T-helper 1 cell (primary cell): Measurements from ENCODE around the gene USP30.

Experiments
- DNase-seq, 5 donors: peaks; one replicate each; pipeline ENCODE4 v3.0.0-alpha.2; 2012 to 2020

The USP30 gene

DNA sequence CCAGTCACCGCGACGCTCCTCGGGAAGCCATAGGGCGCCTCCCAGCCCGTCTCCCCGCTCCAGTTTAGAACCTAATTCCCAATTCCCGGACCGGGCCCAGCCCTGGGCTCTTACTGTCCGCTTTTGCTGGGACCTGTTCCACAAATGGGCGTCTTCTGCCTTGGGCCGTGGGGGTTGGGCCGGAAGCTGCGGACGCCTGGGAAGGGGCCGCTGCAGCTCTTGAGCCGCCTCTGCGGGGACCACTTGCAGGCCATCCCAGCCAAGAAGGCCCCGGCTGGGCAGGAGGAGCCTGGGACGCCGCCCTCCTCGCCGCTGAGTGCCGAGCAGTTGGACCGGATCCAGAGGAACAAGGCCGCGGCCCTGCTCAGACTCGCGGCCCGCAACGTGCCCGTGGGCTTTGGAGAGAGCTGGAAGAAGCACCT lies 45.8 kb downstream of the USP30 start:
- DNase-seq: peak in 2 of 5 donors; percentile 31 to 36

GRCh38 chr12:109098651-109099050 lies 46.3 kb downstream of the USP30 start:
- no peak for DNase-seq

GRCh38 chr12:109099431-109100020 lies 47.1 kb downstream of the USP30 start:
- DNase-seq: peak in 1 of 5 donors; percentile 8

GRCh38 chr12:109100741-109101140 lies 48.4 kb downstream of the USP30 start:
- no peak for DNase-seq

- DNase-seq: no peak
Measured at GRCh38 chr12:109102491-109102890, 50.1 kb downstream of the USP30 start.

DNA sequence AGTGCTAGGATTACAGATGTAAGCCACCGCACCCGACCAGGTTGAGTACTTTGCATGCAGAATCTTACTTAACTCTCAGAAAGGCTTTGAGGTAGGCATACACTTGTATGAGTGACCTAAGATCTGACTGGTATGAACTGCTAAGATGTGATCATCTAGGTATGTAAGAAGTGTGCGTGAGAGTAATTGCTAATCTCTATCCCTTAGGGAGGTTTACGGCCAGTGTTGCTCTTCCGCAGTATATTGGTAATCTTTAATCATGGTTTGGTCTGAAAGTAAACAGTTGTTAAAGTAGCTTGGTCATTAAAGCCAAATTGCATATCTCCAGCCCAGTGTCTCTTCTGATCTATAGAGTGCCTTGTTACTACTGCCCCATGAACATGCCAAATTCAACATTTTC lies 52.8 kb downstream of the USP30 start:
- DNase-seq: no peak

GRCh38 chr12:109109746-109110350 lies 57.5 kb downstream of the USP30 start:
- DNase-seq: no peak

- DNase-seq: peak in 4 of 5 donors; percentile 25 to 56 (median 33)
Measured at GRCh38 chr12:109110988-109111495, 58.7 kb downstream of the USP30 start.

DNA sequence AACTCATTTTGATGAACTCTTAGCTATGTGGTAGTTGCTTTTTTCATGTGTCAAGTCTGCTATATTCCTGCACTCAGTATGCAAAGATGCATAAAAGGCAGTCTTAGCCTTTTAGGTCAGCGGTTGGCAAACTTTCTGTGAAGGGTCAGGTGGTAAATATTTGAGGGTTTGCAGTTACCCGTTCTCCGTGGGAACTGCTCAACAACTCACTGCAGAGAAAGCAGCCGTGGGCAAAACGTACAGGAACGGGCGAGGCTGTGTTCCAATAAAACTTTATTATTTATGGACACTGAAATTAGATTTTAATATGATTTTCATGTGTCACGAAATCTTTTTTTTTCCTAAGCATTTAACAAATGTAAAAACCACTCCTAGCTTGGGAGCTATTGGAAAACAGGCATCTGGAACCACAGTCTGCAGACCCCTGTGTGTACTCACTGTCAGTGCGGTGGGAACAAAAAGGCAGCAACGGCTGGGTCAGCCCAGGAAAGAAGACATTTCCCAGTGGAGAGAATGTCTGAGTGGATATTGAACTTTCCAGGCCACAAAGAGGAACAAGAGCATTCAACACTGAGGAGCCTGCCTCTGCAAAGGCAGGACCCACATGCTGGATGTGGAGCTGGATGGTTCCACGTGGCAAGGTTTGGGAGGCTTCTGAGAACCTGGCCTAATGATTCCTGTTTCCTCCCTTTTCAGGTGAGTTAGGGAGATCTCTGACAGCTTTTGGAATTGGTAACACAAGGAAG lies 60.5 kb downstream of the USP30 start:
- no peak for DNase-seq

DNA sequence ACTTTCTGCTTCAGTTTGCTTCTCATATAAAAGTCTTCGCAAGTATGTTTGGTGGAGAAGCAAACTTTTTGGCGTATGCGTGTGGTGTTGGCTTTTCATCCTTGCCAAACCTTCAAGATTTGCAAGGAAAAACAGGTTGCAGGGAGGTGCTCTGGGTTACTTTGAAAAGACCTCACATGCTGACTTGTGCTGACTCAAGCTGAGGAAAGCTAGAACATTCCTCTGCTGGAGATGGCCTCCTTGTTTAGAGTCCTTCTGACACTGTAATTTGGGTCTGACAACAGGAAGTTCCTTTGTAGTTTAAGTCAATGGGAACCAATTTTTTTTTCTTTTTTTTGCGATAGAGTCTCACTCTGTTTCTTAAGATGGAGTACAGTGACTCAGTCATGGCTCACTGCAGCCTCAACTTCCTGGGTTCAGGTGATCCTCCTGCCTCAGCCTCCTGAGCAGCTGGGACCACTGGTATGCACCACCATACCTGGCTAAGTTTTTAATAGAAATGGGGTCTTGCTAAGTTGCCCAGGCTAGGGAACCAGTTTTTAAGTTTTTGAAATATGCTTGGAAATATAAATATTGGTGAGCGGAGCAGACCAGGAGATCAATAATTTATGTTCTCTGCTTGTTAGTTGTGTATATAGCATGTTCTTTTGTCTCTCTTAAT lies 61.4 kb downstream of the USP30 start:
- DNase-seq: no peak

DNA sequence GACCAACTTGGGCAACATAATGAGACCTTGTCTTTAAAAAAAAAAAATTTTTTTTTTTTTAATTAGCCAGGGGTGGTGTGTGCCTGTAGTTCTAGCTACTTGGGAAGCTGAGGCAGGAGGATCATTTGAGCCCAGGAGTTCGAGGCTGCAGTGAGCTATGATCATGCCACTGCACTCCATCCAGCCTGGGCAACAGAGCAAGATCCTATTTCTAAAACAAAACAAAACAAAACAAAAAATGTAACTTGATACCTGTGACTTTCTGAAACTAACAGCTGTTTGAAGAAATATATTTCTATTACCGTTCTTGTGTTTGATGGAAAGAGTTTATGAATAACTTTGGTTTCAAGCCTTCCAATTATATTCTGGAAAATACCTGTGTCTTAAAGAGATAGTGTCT lies 62.3 kb downstream of the USP30 start:
- no peak for DNase-seq

DNA sequence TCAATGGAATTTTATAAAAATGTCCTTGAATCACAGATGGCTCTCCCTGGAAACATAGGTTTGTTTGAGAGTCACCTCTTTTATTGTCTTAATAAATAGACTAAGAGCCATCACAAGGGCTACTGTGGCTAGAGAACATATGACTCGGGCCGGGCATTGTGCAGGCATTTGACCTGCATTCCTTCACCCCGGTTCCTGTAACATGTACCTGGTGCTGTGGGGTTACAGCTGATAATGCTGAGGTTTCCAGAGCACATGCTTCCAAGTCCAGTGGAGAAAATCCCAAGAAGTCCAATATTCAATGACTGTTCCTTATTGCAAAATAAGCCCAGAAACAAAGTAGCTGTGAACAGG lies 63.0 kb downstream of the USP30 start:
- DNase-seq: no peak

- no peak for DNase-seq
Measured at GRCh38 chr12:109115758-109116610, 63.6 kb downstream of the USP30 start, which contains the start of gene ACACB. TSS of gene ACACB (plus strand) at chr12:109116587. CDS start at chr12:109139406, 22,819 bp downstream.

GRCh38 chr12:109116611-109116949 lies 64.2 kb downstream of the USP30 start:
- no peak for DNase-seq

GRCh38 chr12:109120095-109120494 lies 67.7 kb downstream of the USP30 start:
- DNase-seq: no peak

GRCh38 chr12:109120557-109120956 lies 68.2 kb downstream of the USP30 start:
- DNase-seq: no peak

GRCh38 chr12:109121346-109121880 lies 69.0 kb downstream of the USP30 start:
- no peak for DNase-seq

GRCh38 chr12:109124878-109125648 lies 72.7 kb downstream of the USP30 start:
- DNase-seq: no peak

- DNase-seq: no peak
Measured at GRCh38 chr12:109125791-109126190, 73.4 kb downstream of the USP30 start.

DNA sequence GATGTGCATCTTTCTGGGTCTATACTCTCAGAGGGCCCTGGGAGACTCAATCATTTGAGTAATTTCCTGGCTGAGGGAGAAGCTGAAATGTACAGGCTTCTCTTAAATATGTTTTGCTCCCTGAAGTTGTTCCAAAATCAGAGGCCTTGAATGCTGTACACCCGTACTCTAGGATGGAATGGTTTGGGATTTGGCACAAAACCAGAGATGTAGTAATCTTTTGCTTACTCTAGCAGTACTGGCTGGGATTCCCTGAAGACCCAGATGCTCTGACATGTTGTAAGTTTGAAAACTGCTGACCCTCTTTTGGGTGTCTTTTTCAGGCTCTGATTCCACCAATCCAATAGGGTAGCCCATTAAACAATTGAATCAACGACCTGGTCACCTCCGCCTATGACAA lies 74.4 kb downstream of the USP30 start:
- DNase-seq: no peak

DNA sequence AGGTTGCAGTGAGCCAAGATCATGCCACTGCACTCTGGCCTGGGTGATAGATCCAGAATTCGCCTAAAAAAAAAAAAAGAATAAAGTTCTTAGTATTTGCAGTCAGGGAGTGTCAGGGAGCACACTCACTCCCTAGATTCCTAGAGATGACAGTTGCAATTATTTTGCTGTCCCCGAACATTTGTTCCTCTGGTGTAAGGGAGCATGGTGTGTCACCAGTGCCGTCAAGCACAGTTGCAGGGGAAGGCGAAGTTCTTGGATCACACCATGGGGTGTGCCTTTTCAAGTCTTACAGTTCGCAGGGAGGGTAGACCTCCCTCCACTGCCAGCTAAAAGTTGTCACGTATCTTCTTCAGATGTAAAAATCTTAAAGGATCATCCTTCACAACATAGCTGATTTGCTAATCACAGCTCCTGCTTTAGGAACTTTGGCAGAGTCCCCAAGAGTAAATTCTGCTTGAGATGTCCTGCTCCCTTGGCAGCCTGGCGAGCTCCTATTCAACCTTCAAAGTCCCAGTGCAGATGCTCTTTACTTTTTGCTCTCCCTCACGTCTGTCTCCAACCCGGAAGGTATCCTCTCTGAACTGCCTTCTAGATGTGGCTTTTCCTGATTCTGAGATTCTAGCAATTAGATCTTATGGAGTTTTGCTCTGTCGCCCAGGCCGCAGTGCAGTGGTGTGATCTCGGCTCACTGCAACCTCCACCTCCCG lies 75.3 kb downstream of the USP30 start:
- no peak for DNase-seq
